ENCODE measurements around the gene RNF38.
"Not testable (repeated sequence)": the region's sequence is repeated elsewhere in the genome, so short reads cannot be mapped to it uniquely, and the experiment has no call there.

The RNF38 gene

GRCh38 chr9:36336131-36336907, 63.8 kb downstream of the RNF38 start:
- DNase-seq (ENCODE audit: low spot score) (no peak), FAIRE-seq (no peak)

- DNase-seq (ENCODE audit: low spot score) (no peak), FAIRE-seq (no peak)
Measured at GRCh38 chr9:36332006-36332405, 68.1 kb downstream of the RNF38 start.

- DNase-seq (ENCODE audit: low spot score) (peak; percentile 52), FAIRE-seq (no peak)
Measured at GRCh38 chr9:36328798-36329411, 71.2 kb downstream of the RNF38 start.

DNA sequence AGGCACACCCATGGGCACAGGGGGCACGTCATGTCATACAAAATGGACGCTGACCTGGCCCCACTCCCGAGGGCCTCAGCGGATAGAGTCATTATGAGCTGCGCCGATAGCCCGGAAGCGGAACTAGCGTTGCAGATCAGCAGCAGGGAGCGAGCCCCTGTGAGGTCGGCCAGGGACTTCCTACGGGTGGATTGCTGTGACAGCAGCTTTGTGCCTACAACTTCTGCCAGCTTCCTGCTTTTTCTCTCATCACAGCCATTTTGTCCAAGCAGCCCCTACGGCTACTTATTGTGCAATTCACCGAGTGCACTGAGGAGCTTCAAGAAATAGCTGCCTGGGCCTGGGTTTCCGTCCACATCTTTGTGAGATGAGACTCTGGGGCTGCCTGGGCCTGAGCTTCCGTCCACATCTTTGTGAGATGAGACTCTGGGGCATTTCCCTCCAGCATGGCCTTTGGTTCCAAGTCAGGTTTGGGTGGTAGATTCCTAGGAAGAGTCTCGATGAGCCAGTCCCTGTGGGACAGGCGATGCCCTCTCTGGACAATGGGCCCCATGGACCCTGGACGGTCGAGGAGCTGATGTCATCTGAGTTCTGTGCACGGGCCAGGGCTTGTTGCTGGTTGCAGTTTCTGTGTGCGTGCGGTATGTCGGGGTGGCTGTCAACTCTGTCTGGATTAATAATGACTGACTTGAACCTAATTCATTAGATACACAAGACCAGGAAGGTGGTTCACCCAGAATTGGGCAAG, 74.8 kb downstream of the RNF38 start:
- DNase-seq (ENCODE audit: low spot score), result no peak
- FAIRE-seq, result no peak

DNA sequence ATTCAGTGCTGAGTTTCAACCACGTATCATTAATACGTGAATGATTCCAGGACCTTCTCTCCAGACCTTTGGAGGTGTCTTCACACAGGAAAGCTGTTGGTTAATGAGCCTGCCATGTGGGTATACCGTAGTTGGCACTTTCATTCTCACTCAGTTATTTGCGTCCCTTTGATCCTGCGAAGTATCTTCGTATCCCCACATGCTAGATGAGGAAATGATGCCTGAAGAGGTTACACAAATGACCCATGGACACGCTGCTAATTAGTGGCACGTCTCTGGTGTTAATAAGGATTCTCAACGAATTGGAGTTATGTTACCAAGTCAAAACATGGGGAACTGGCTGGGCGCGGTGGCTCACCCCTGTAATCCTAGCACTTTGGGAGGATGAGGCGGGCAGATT, 76.1 kb downstream of the RNF38 start:
- DNase-seq (ENCODE audit: low spot score) (no peak), FAIRE-seq (peak; percentile 23)

- no peak for DNase-seq (ENCODE audit: low spot score)
- FAIRE-seq, result no peak
Measured at GRCh38 chr9:36322462-36322861, 77.6 kb downstream of the RNF38 start.

- FAIRE-seq, result peak; percentile 9
- DNase-seq (ENCODE audit: low spot score), result not testable (repeated sequence)
Measured at GRCh38 chr9:36321903-36322302, 78.2 kb downstream of the RNF38 start.

GRCh38 chr9:36320466-36320865, 79.6 kb downstream of the RNF38 start:
- DNase-seq (ENCODE audit: low spot score), result no peak

GRCh38 chr9:36319806-36320205, 80.3 kb downstream of the RNF38 start:
- DNase-seq (ENCODE audit: low spot score), result no peak
- no peak for FAIRE-seq

More at GRCh38 chr9:36320466-36320865, 79.6 kb downstream of the RNF38 start:
- peak; percentile 77 for FAIRE-seq

DNA sequence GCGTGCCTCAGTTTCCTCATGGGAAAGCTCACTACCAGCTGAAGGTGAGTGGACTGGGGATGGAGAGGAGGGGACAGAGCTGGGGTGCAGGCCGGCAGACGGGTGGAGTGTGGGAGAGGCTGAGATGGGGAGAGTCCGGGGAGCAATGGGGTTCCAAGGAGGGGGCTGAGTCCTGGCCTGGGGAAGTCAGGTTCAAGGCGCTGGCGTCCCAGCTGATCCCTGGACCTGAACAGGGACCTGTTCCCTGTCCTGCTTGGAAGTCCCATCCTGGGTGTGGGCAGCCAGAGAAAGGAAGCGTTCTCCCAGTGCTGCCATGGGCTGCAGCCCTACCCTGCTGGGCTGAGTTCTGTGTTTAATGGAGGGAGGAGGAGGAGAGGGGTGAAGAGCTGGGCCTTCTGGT, 80.9 kb downstream of the RNF38 start:
- DNase-seq (ENCODE audit: low spot score) (no peak), FAIRE-seq (peak; percentile 55)

GRCh38 chr9:36318212-36318802, 81.8 kb downstream of the RNF38 start:
- peak; percentile 13 for FAIRE-seq
- no peak for DNase-seq (ENCODE audit: low spot score)

DNA sequence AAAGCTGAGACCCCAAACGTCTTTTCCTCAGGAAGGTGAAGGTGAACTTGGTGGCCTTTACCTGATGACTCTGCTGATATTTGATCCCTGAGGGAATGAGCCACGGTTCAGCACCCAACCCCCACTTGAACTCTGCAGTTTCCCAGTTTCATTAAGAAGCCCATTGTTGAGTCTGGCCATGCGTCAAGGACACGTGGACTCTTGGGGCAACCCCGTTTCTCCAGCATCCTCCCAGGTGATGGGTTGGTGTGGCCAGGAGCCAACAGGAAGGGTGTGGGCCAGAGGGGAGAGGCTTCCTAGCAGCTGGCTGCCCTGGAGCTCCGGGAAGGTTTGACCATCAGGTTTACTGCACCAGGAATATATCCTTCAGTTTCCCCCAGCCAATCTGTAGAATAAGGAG, 82.3 kb downstream of the RNF38 start:
- DNase-seq (ENCODE audit: low spot score), result peak; percentile 75
- FAIRE-seq, result peak; percentile 78

GRCh38 chr9:36316611-36317317, 83.3 kb downstream of the RNF38 start:
- FAIRE-seq (peak; percentile 62), DNase-seq (ENCODE audit: low spot score) (peak; percentile 52)

- DNase-seq (ENCODE audit: low spot score), result no peak
- no peak for FAIRE-seq
Measured at GRCh38 chr9:36316049-36316448, 84.0 kb downstream of the RNF38 start.

- FAIRE-seq (no peak), DNase-seq (ENCODE audit: low spot score) (no peak)
Measured at GRCh38 chr9:36315283-36315682, 84.8 kb downstream of the RNF38 start.

DNA sequence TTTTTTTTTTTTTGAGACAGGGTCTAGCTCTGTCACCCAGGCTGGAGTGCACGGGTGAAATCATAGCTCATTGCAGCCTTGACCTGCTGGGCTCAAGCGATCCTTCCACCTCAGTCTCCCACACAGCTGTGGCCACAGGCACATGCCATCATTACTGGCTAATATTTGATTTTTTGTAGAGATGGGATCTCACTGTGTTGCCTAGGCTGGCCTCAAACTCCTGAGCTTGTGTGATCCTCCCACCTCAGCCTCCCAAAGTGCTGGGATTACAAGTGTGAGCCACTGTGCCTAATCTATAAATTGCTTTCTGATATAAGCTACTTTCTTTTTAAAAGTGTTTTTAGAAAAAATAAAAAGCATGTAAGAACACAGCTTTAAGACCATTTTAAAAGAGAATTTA, 85.3 kb downstream of the RNF38 start:
- DNase-seq (ENCODE audit: low spot score) (no peak), FAIRE-seq (no peak)

DNA sequence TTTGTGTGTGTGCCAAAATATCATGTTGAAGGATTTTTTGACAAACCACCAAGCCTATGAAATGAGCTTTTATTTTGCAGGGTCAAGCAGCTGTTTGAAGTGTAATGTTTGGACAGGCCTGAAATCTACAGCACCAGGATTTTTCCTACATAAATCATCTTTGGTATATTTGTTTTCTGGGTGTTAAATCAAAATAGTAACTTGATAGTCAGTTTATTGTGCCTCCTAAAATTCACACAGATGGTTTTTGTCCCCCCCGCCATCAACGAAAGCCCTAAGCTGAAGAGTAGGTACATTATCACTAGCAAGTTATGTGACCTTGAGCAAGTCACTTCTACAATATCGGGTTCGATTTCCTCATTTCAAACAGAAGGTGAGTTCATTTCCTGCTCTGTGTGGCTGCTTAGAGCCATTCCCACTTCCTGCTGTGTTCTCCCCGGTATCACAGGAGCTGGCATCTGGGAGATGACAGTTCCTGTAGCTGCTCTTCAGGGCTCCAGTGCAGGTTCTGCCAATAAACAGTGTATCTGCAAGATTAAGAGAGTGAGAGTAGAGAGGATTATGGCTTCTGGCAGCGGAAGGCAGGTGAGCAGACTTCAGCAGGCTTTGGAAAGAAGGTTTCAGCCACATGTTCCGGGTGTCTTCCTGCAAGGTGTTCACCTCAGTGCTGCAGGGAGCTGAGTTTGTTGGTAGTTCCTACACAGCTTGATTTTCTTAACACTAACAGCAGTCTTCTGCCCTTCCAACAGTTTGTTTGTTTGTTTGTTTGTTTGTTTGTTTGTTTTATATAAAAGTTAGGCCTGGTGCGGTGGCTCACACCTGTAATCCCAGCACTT, 93.4 kb downstream of the RNF38 start:
- DNase-seq (ENCODE audit: low spot score) (peak; percentile 50), FAIRE-seq (no peak)

GRCh38 chr9:36304366-36304765, 95.7 kb downstream of the RNF38 start:
- FAIRE-seq, result not testable (repeated sequence)

GRCh38 chr9:36301227-36301626, 98.8 kb downstream of the RNF38 start:
- FAIRE-seq (no peak), DNase-seq (ENCODE audit: low spot score) (no peak)

More at GRCh38 chr9:36304366-36304765, 95.7 kb downstream of the RNF38 start:
- DNase-seq (ENCODE audit: low spot score), result not testable (repeated sequence)

GRCh38 chr9:36298566-36298965, 101.5 kb downstream of the RNF38 start:
- FAIRE-seq, result no peak
- DNase-seq (ENCODE audit: low spot score), result peak; percentile 67
